ACHN (cell line): ENCODE data around the gene CARD19.

Source experiments
- DNase-seq: peaks from one replicate; pipeline ENCODE4 v3.0.0-alpha.2; 2015
- in situ Hi-C: cut with HindIII; loops from 2 replicates; pipeline ENCODE4 v1.10.0; 2017; ENCODE audit warnings: low sequenced_read_pairs, low pct_ligation_motif_present, low pct_unique_long_range_greater_than_20kb

The CARD19 gene

GRCh38 chr9:93126151-93126781 is 30.2 kb downstream of the CARD19 start:
- in situ Hi-C loops = no loop called here
- DNase-seq = no peak

- DNase-seq = no peak
These were observed 30.9 kb downstream of the CARD19 start for GRCh38 chr9:93126825-93127368.

GRCh38 chr9:93127395-93127911 is 31.4 kb downstream of the CARD19 start:
- DNase-seq = no peak
- in situ Hi-C loops = no loop called here

More at GRCh38 chr9:93126825-93127368, 30.9 kb downstream of the CARD19 start:
- in situ Hi-C loops = no loop called here

GRCh38 chr9:93128011-93128714 is 32.1 kb downstream of the CARD19 start:
- DNase-seq = no peak
- in situ Hi-C loops = no loop called here

- DNase-seq = no peak
- in situ Hi-C loops = no loop called here
These were observed 32.8 kb downstream of the CARD19 start for GRCh38 chr9:93128715-93129224.

GRCh38 chr9:93129286-93129685 is 33.3 kb downstream of the CARD19 start:
- DNase-seq = no peak
- in situ Hi-C loops = no loop called here

GRCh38 chr9:93129691-93130500 is 33.9 kb downstream of the CARD19 start:
- in situ Hi-C loops = no loop called here
- no peak for DNase-seq

GRCh38 chr9:93130861-93131481 is 35.0 kb downstream of the CARD19 start:
- no peak for DNase-seq
- in situ Hi-C loops = no loop called here

GRCh38 chr9:93131599-93132286 is 35.7 kb downstream of the CARD19 start:
- DNase-seq = no peak

GRCh38 chr9:93132287-93132927 is 36.4 kb downstream of the CARD19 start:
- peak; percentile 35 for DNase-seq
- in situ Hi-C loops = no loop called here

More at GRCh38 chr9:93131599-93132286, 35.7 kb downstream of the CARD19 start:
- in situ Hi-C loops = no loop called here

GRCh38 chr9:93132946-93133680 is 37.1 kb downstream of the CARD19 start:
- DNase-seq = peak; percentile 12

GRCh38 chr9:93133681-93134014 is 37.6 kb downstream of the CARD19 start:
- peak; percentile 78 for DNase-seq
- in situ Hi-C loops = no loop called here

More at GRCh38 chr9:93132946-93133680, 37.1 kb downstream of the CARD19 start:
- in situ Hi-C loops = no loop called here

- in situ Hi-C loops = no loop called here
- DNase-seq = peak; percentile 72
These were observed 38.2 kb downstream of the CARD19 start, which contains the start of gene NINJ1 for GRCh38 chr9:93134015-93134739. NINJ1 (minus strand) TSS chr9:93134251; CDS start chr9:93134217, 34 bp downstream.

GRCh38 chr9:93134740-93135444 is 38.9 kb downstream of the CARD19 start:
- no peak for DNase-seq
- in situ Hi-C loops = no loop called here

- DNase-seq = no peak
- in situ Hi-C loops = no loop called here
These were observed 40.0 kb downstream of the CARD19 start for GRCh38 chr9:93136011-93136440.
